ENCODE results near the gene TMEM150B.

DNA sequence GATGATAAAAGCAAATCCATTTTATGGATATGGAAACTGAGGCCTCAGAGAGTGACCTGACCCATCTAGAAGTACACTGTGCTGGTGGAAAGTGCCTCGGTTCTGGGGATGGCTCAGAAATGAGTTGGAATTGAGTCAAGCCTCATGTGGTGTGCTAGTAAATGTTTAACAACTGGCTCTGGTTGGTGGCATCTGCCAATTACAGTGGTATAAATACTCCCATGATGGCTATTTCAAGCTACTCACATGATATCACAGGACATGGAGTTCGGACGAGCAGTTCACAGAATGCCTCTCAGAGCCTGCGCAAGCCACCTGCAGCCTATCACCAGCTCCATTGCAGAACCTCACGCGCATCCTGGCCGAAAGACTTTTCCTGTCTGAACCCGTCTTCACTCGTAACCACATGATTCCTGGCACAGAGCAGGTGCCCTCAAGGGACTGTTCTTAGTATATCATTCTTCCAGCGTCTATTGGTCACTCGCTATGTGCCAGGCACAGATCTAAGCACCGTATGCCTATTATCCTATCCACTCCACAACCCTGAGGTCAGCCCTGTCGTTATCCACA lies 9.1 kb downstream of the TMEM150B start:
- TF ChIP-seq, protein P1, sequence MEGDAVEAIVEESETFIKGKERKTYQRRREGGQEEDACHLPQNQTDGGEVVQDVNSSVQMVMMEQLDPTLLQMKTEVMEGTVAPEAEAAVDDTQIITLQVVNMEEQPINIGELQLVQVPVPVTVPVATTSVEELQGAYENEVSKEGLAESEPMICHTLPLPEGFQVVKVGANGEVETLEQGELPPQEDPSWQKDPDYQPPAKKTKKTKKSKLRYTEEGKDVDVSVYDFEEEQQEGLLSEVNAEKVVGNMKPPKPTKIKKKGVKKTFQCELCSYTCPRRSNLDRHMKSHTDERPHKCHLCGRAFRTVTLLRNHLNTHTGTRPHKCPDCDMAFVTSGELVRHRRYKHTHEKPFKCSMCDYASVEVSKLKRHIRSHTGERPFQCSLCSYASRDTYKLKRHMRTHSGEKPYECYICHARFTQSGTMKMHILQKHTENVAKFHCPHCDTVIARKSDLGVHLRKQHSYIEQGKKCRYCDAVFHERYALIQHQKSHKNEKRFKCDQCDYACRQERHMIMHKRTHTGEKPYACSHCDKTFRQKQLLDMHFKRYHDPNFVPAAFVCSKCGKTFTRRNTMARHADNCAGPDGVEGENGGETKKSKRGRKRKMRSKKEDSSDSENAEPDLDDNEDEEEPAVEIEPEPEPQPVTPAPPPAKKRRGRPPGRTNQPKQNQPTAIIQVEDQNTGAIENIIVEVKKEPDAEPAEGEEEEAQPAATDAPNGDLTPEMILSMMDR (conservative IDR thresholded peaks at IDR 0.05; ENCODE audit: low read depth, low read length) = no peak
- no peak for TF ChIP-seq EZH2phosphoT487 (IDR thresholded peaks at IDR 0.05; ENCODE audit: borderline replicate concordance, low read length)
- no peak for TF ChIP-seq EZH2 (IDR thresholded peaks at IDR 0.05; ENCODE audit: low read length, unreplicated experiment)

Measured in PC-3 (cell line).